MM.1S (cell line): ENCODE data around the gene RNF214.

Experiments
- DNase-seq: peaks from one replicate; pipeline ENCODE4 v3.0.0-alpha.2; 2015
- H2AFZ ChIP-seq: fragments of 300-600 bp; sonication (generic); 2 replicates; pipeline ENCODE4 v1.6.0; 2016; ENCODE audit warnings: antibody characterized with exemption, low read length
- H3F3A ChIP-seq: fragments of 300-600 bp; sonication (generic); 2 replicates; pipeline ENCODE4 v1.6.1; 2016; ENCODE audit warnings: mild to moderate bottlenecking, antibody characterized with exemption, low read length, moderate library complexity, mixed read lengths; ENCODE audit not compliant: insufficient read depth
- H3K27ac ChIP-seq: fragments of 300-600 bp; sonication (generic); 2 replicates; pipeline ENCODE4 v1.5.1; 2016; ENCODE audit warnings: mild to moderate bottlenecking, low read length
- H3K27me3 ChIP-seq: fragments of 300-600 bp; sonication (generic); replicated peaks from 2 replicates; pipeline ENCODE4 v1.6.0; 2016; ENCODE audit warnings: low read length; ENCODE audit not compliant: insufficient read depth
- H3K36me3 ChIP-seq: fragments of 300-600 bp; sonication (generic); replicated peaks from 2 replicates; pipeline ENCODE4 v1.6.1; 2016; ENCODE audit warnings: mild to moderate bottlenecking, low read length, mixed read lengths; ENCODE audit not compliant: insufficient read depth
- H3K4me1 ChIP-seq: fragments of 300-600 bp; sonication (generic); 2 replicates; pipeline ENCODE4 v1.6.1; 2016; ENCODE audit warnings: low read length, mixed read lengths
- H3K4me2 ChIP-seq: fragments of 300-600 bp; sonication (generic); 2 replicates; pipeline ENCODE4 v1.6.0; 2016; ENCODE audit warnings: low read depth, low read length
- H3K4me3 ChIP-seq: fragments of 300-600 bp; sonication (generic); 2 replicates; pipeline ENCODE4 v1.5.1; 2016; ENCODE audit warnings: low read length, mixed read lengths
- H3K79me2 ChIP-seq: fragments of 300-600 bp; sonication (generic); 2 replicates; pipeline ENCODE4 v1.6.1; 2016; ENCODE audit warnings: mixed run types, low read length, mixed read lengths
- H3K9ac ChIP-seq: fragments of 300-600 bp; sonication (generic); 2 replicates; pipeline ENCODE4 v1.6.1; 2016; ENCODE audit warnings: low read length, mixed read lengths
- H3K9me2 ChIP-seq: fragments of 300-600 bp; sonication (generic); replicated peaks from 2 replicates; pipeline ENCODE4 v1.6.1; 2016; ENCODE audit warnings: mild to moderate bottlenecking, low read length, mixed read lengths; ENCODE audit not compliant: insufficient read depth
- H3K9me3 ChIP-seq: fragments of 300-600 bp; sonication (generic); replicated peaks from 2 replicates; pipeline ENCODE4 v1.6.1; 2016; ENCODE audit warnings: mild to moderate bottlenecking, low read length, mixed read lengths; ENCODE audit not compliant: insufficient read depth
- H4K20me1 ChIP-seq: fragments of 300-600 bp; sonication (generic); 2 replicates; pipeline ENCODE4 v1.6.1; 2016; ENCODE audit warnings: mild to moderate bottlenecking, low read length, moderate library complexity, mixed read lengths; ENCODE audit not compliant: insufficient read depth
- EZH2 ChIP-seq: fragments of 300-600 bp; sonication (generic); optimal IDR thresholded peaks from 2 replicates; pipeline ENCODE3; 2017; ENCODE audit warnings: low read depth, mild to moderate bottlenecking, antibody characterized with exemption, low read length, mixed read lengths
- EZH2phosphoT487 ChIP-seq: fragments of 300-600 bp; sonication (generic); IDR thresholded peaks from 2 replicates; pipeline ENCODE4 v1.6.1; 2018; ENCODE audit warnings: antibody characterized with exemption, low read length
- TF ChIP-seq, protein P1 (sequence below): fragments of 300-600 bp; sonication (generic); IDR thresholded peaks from 2 replicates; pipeline ENCODE4 v1.5.1; 2016; ENCODE audit warnings: antibody characterized with exemption, low read length, mixed read lengths

Gene RNF214

DNA sequence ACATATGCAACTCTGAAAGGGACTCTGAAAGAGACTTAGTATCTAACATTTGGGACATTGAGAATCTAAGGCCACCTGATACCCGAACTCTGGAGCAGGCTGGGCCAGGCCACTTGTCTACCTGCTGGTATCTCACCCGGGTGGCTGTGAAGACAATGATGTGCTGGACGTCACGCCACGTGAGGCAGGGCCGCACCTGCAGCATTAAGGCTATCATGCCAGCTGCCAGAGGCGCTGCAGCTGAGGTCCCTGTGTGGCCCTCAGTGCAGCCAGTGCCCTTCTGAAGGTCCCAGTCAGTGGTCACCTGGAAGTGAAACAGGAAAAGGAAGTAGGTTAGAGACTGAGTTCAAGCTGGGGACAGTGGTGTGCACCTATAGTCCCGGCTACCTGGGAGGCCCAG lies 13.0 kb upstream of the RNF214 start:
- Histone ChIP-seq H4K20me1 (no peaks in the 10 kb centered on the region), H3K36me3 (peaks cover 3% of the 10 kb centered on the region; the same call in 1 of the 2 replicates), H3K4me2 (no peak overlapping the region), H3K4me3 (no peak overlapping the region), H3K27me3 (no peaks in the 10 kb centered on the region), H2AFZ (no peak overlapping the region), H3K9ac (no peak overlapping the region), H3K4me1 (no peaks in the 10 kb centered on the region), H3K9me3 (no peaks in the 10 kb centered on the region), H3K9me2 (no peaks in the 10 kb centered on the region), H3K79me2 (no peaks in the 10 kb centered on the region), H3F3A (no peaks in the 10 kb centered on the region), H3K27ac (no peak overlapping the region)
- DNase-seq, result no peak
- TF ChIP-seq EZH2 (no peak), EZH2phosphoT487 (no peak)
- TF ChIP-seq, protein P1, sequence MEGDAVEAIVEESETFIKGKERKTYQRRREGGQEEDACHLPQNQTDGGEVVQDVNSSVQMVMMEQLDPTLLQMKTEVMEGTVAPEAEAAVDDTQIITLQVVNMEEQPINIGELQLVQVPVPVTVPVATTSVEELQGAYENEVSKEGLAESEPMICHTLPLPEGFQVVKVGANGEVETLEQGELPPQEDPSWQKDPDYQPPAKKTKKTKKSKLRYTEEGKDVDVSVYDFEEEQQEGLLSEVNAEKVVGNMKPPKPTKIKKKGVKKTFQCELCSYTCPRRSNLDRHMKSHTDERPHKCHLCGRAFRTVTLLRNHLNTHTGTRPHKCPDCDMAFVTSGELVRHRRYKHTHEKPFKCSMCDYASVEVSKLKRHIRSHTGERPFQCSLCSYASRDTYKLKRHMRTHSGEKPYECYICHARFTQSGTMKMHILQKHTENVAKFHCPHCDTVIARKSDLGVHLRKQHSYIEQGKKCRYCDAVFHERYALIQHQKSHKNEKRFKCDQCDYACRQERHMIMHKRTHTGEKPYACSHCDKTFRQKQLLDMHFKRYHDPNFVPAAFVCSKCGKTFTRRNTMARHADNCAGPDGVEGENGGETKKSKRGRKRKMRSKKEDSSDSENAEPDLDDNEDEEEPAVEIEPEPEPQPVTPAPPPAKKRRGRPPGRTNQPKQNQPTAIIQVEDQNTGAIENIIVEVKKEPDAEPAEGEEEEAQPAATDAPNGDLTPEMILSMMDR, result no peak

DNA sequence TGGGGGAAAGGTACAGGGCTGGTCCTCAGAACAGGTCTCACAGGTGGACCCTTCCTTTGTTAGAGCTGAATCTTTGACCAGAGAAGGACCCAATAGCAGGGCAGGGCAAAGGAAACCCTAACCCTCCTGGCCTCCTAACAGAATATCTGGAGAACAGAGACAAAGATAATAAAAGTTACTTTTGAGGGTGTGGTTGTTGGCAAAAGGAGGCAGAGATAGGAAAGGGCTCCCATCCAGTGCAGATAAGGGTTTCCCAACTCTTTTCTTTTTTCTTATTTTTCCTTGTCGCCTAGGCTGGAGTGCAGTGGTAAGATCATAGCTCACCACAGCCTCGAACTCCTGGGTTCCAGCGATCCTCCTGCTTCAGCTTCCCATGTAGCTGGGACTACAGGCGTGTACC lies 12.5 kb upstream of the RNF214 start:
- H3K9me3 ChIP-seq, result no peaks in the 10 kb centered on the region
- H3K79me2 ChIP-seq, result no peaks in the 10 kb centered on the region
- no peak overlapping the region for H3K9ac ChIP-seq
- H3K9me2 ChIP-seq, result no peaks in the 10 kb centered on the region
- H3K4me3 ChIP-seq, result no peak overlapping the region
- no peak overlapping the region for H2AFZ ChIP-seq
- peaks cover 3% of the 10 kb centered on the region; the same call in 1 of the 2 replicates for H3K36me3 ChIP-seq
- no peaks in the 10 kb centered on the region for H3K27me3 ChIP-seq
- no peak overlapping the region for H3K27ac ChIP-seq
- no peak for DNase-seq
- H3K4me1 ChIP-seq, result no peaks in the 10 kb centered on the region
- no peaks in the 10 kb centered on the region for H3F3A ChIP-seq
- no peaks in the 10 kb centered on the region for H4K20me1 ChIP-seq
- no peak overlapping the region for H3K4me2 ChIP-seq
- TF ChIP-seq, protein P1, result no peak
- TF ChIP-seq EZH2 (no peak), EZH2phosphoT487 (no peak)

DNA sequence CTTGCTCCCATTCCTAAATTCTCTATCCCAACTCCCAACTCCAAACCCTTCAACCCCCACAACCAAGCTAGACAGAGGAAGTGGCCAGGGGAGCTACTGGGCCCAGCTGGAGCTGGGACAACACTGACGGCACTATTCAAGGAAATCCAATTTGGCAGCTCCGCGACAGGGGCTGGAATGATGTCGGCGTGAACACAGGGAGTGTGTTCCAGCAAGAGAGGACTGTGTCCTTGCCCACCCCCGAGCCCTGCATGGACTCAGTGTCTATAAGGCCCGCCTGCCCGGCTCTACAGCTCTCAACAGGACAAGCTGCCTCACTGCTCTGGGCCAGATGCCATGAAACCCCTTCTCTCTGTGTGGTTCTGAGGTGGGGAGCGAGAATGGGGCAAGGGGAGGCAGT lies 11.9 kb upstream of the RNF214 start:
- H3F3A ChIP-seq, result no peaks in the 10 kb centered on the region
- H3K36me3 ChIP-seq, result peaks cover 3% of the 10 kb centered on the region; the same call in 1 of the 2 replicates
- DNase-seq, result no peak

More for the DNA sequence above, 11.9 kb upstream of the RNF214 start:
- no peaks in the 10 kb centered on the region for H3K9me2 ChIP-seq
- H3K4me2 ChIP-seq, result no peak overlapping the region
- no peak overlapping the region for H3K9ac ChIP-seq
- H3K27ac ChIP-seq, result no peak overlapping the region
- H3K27me3 ChIP-seq, result no peaks in the 10 kb centered on the region
- H3K9me3 ChIP-seq, result no peaks in the 10 kb centered on the region
- no peaks in the 10 kb centered on the region for H4K20me1 ChIP-seq
- TF ChIP-seq, protein P1, result no peak
- TF ChIP-seq EZH2 (no peak), EZH2phosphoT487 (no peak)
- H3K79me2 ChIP-seq, result no peaks in the 10 kb centered on the region
- no peak overlapping the region for H3K4me3 ChIP-seq
- H3K4me1 ChIP-seq, result no peaks in the 10 kb centered on the region
- no peak overlapping the region for H2AFZ ChIP-seq
